Measurements from ENCODE around the gene PDLIM1. TPM values are rescaled to one million over a fixed set of nuclear protein-coding genes. Genes with fewer than 3 reads are reported as not detected.

PDLIM1 gene
- total and polyA plus RNA-seq, 9 of the 15 experiments (the other 6 are each of a cell fraction or from before 2014, with no cell fraction given) = 19.8 to 164 (median 39.1) TPM

DNA sequence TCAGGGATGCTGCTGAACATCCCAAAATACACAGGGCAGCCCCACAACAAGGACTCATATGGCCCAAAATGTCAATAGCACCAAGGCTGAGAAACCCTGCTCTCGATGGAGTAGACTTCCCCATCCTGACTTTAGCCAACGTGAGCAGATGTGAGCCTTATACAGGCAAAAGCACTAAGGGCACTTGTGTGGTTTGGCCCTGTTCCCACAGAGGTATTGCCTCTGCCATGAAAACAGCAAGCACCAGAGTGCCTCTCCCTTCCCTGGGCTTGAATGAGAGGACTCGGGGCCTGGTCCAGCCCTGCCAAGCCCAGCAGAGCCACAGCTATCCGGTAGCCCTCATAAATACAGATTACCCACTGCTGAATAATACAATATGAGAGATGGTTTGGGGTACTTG lies 49.3 kb downstream of the PDLIM1 start:
- Histone ChIP-seq H2AFZ (ENCODE audit: low read depth, low read length) (no peak overlapping the region), H3K27ac (ENCODE audit: extremely low read depth, low read depth, low read length) (no peak overlapping the region), H3K4me1 (replicated peaks in 1 of 2; ENCODE audit: control insufficient read depth in 2 of 2, insufficient read depth in 2 of 2, low read length in 2 of 2) (no peaks in the 10 kb centered on the region), H4K20me1 (replicated peaks; ENCODE audit: control insufficient read depth, insufficient read depth, low read length) (no peaks in the 10 kb centered on the region; the same call in 1 of the 2 replicates), H3K4me2 (ENCODE audit: insufficient read depth, low read length) (no peak overlapping the region), H3K36me3 (ENCODE audit: control insufficient read depth, insufficient read depth, low read length) (peaks cover 65% of the 10 kb centered on the region), H3K9me3 (replicated peaks; ENCODE audit: control insufficient read depth, insufficient read depth, low read depth, low read length) (no peaks in the 10 kb centered on the region), H3K4me3 (no peak overlapping the region), H3K9ac (ENCODE audit: insufficient read depth in 1 of 2, low read depth in 2 of 2, low read length in 2 of 2) (no peak overlapping the region), H3K27me3 (ENCODE audit: control insufficient read depth in 2 of 2, insufficient read depth in 2 of 2, low read length in 2 of 2) (no peaks in the 10 kb centered on the region), H3K79me2 (ENCODE audit: control insufficient read depth, insufficient read depth, low read length) (no peaks in the 10 kb centered on the region), H3K9me1 (ENCODE audit: control insufficient read depth, insufficient read depth, low read length) (no peaks in the 10 kb centered on the region)
- FAIRE-seq (no peak), ATAC-seq (no peak), DNase-seq (ENCODE audit: extremely low read depth in 1 of 4, low spot score in 3 of 4) (no peak)
- CTCF ChIA-PET (ENCODE audit: low intra/inter-chr PET ratio) = interaction anchor here (1.9 kb wide), 1 partner anchor 108 kb away, joined by 5 read pairs; no protein-coding TSS in a partner anchor
- BruUV-seq (replicated peaks) = no TSS peak
- intact Hi-C loops (cut with micrococcal nuclease) (loop anchor here (5.0 kb wide), 1 partner anchor 39 kb away; no protein-coding TSS in a partner anchor), in situ Hi-C loops (cut with MboI) (loop anchor here (10.0 kb wide), 1 partner anchor 373 kb away; no protein-coding TSS in a partner anchor)
- WGBS (ENCODE audit: insufficient coverage, low coverage, missing lambda C conversion rate) = 88% methylated on average over 3 of the region's 4 CpGs
- POLR2A ChIA-PET = no interaction called here
- TF ChIP-seq TBL1XR1 (IDR thresholded peaks at IDR 0.05; ENCODE audit: low read length in 2 of 2) = no peak
- TF ChIP-seq GABPA (tag; conservative IDR thresholded peaks at IDR 0.05; ENCODE audit: low read depth) = no peak
- no peak for TF ChIP-seq SPI1 (IDR thresholded peaks at IDR 0.05; ENCODE audit: borderline replicate concordance, low read depth, low read length)
- TF ChIP-seq E2F3 (CRISPR knock-in tag; IDR thresholded peaks at IDR 0.05) = no peak
- no peak for TF ChIP-seq REST (IDR thresholded peaks at IDR 0.05; ENCODE audit: borderline replicate concordance)
- no peak for TF ChIP-seq REST (CRISPR knock-in tag; IDR thresholded peaks at IDR 0.05; ENCODE audit: low read depth)
- TF ChIP-seq PHB (CRISPR knock-in tag; IDR thresholded peaks at IDR 0.05) = no peak
- no peak for TF ChIP-seq TCF7L2 (IDR thresholded peaks at IDR 0.05; ENCODE audit: low read depth, low read length)
- TF ChIP-seq NR2C2 (CRISPR knock-in tag; IDR thresholded peaks at IDR 0.05) = no peak
- no peak for TF ChIP-seq NR2C2 (tag; IDR thresholded peaks at IDR 0.05)
- TF ChIP-seq PHF20 (IDR thresholded peaks at IDR 0.05; ENCODE audit: partially characterized antibody) = no peak
- TF ChIP-seq, protein P1, sequence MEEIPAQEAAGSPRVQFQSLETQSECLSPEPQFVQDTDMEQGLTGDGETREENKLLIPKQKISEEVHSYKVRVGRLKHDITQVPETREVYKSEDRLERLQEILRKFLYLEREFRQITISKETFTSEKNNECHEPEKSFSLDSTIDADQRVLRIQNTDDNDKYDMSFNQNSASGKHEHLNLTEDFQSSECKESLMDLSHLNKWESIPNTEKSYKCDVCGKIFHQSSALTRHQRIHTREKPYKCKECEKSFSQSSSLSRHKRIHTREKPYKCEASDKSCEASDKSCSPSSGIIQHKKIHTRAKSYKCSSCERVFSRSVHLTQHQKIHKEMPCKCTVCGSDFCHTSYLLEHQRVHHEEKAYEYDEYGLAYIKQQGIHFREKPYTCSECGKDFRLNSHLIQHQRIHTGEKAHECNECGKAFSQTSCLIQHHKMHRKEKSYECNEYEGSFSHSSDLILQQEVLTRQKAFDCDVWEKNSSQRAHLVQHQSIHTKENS (CRISPR knock-in tag; IDR thresholded peaks at IDR 0.05) = no peak
- no peak for TF ChIP-seq C11orf30 (IDR thresholded peaks at IDR 0.05; ENCODE audit: low read depth)
- no peak for TF ChIP-seq MXD1 (CRISPR knock-in tag; IDR thresholded peaks at IDR 0.05; ENCODE audit: borderline replicate concordance, poor library complexity, severe bottlenecking)

Data from K562 (cell line).